GM19351 (cell line): ENCODE measurements around the gene DUSP22.

Experiments used
- ATAC-seq: cut with Tn5 transposase; IDR thresholded peaks from one replicate; pipeline ENCODE4 v1.9.1; 2021; ENCODE audit warnings: mild to moderate bottlenecking, moderate library complexity; ENCODE audit not compliant: unreplicated experiment

The DUSP22 gene

GRCh38 chr6:348860-349396 is 56.6 kb downstream of the DUSP22 start:
- no peak for ATAC-seq

GRCh38 chr6:349491-349921 is 57.2 kb downstream of the DUSP22 start:
- ATAC-seq, result no peak

GRCh38 chr6:350371-350770 is 58.1 kb downstream of the DUSP22 start:
- no peak for ATAC-seq

- ATAC-seq, result no peak
Observed at GRCh38 chr6:351011-351866, 59.0 kb downstream of the DUSP22 start.

GRCh38 chr6:351867-352289 is 59.6 kb downstream of the DUSP22 start:
- ATAC-seq, result no peak

- no peak for ATAC-seq
Observed at GRCh38 chr6:352474-352873, 60.2 kb downstream of the DUSP22 start.

- ATAC-seq, result no peak
Observed at GRCh38 chr6:352896-353470, 60.7 kb downstream of the DUSP22 start.

- no peak for ATAC-seq
Observed at GRCh38 chr6:353642-354614, 61.6 kb downstream of the DUSP22 start.

- no peak for ATAC-seq
Observed at GRCh38 chr6:354631-355280, 62.5 kb downstream of the DUSP22 start.

- peak; percentile 34 for ATAC-seq
Observed at GRCh38 chr6:355373-356208, 63.3 kb downstream of the DUSP22 start.

GRCh38 chr6:356828-357251 is 64.6 kb downstream of the DUSP22 start:
- peak; percentile 58 for ATAC-seq

GRCh38 chr6:357261-357790 is 65.0 kb downstream of the DUSP22 start:
- ATAC-seq, result no peak

- ATAC-seq, result no peak
Observed at GRCh38 chr6:357791-358341, 65.6 kb downstream of the DUSP22 start.

GRCh38 chr6:358432-358831 is 66.1 kb downstream of the DUSP22 start:
- no peak for ATAC-seq

- ATAC-seq, result no peak
Observed at GRCh38 chr6:358847-359246, 66.6 kb downstream of the DUSP22 start.

GRCh38 chr6:359261-360035 is 67.2 kb downstream of the DUSP22 start:
- ATAC-seq, result no peak

GRCh38 chr6:360349-360748 is 68.1 kb downstream of the DUSP22 start:
- ATAC-seq, result no peak

GRCh38 chr6:360764-361373 is 68.6 kb downstream of the DUSP22 start:
- no peak for ATAC-seq
